Gastrocnemius medialis (tissue), 4 donors: ENCODE measurements around the gene MGAT5B. TPM values are rescaled to one million over a fixed set of nuclear protein-coding genes. Genes with fewer than 3 reads are reported as not detected.

ENCODE experiments used
- ATAC-seq, 2 donors: fragments of 150-250 bp; one replicate each; pipeline ENCODE4 v1.9.1; 2016
- DNase-seq, 2 donors: peaks; one replicate each; pipeline ENCODE4 v3.0.0-alpha.2; 2019
- H3K27ac ChIP-seq, 4 donors: fragments of 200-600 bp; sonication (generic); 1 replicate in 1 of 4; 2 replicates in 3 of 4; pipeline ENCODE4 v1.5.1; 2016 to 2018; ENCODE audit warnings: mild to moderate bottlenecking in 2 of 4, moderate library complexity in 1 of 4
- H3K27me3 ChIP-seq, 3 donors: fragments of 200-600 bp; sonication (generic) in 2 of 3; 1 replicate in 1 of 3; 2 replicates in 2 of 3; pipeline versions ENCODE4 v1.5.1 to v1.6.0; 2016 to 2019; ENCODE audit warnings: mild to moderate bottlenecking in 1 of 3, moderate library complexity in 1 of 3
- H3K36me3 ChIP-seq, 2 donors: fragments of 200-600 bp; sonication (generic) in 1 of 2; one replicate each; pipeline ENCODE4 v1.5.1; 2017 to 2018
- H3K4me1 ChIP-seq, 2 donors: fragments of 200-600 bp; sonication (generic) in 1 of 2; one replicate each; pipeline ENCODE4 v1.5.1; 2016 to 2017; ENCODE audit warnings: mild to moderate bottlenecking in 2 of 2
- H3K4me3 ChIP-seq, 4 donors: fragments of 200-600 bp; sonication (generic) in 3 of 4; 1 replicate in 1 of 4; 2 replicates in 3 of 4; pipeline ENCODE4 v1.5.1; 2016 to 2019; ENCODE audit warnings: mild to moderate bottlenecking in 2 of 4
- H3K9me3 ChIP-seq, 3 donors: fragments of 200-600 bp; sonication (generic) in 2 of 3; 1 replicate in 1 of 3; 2 replicates in 2 of 3; pipeline ENCODE4 v1.5.1; 2016 to 2019
- CTCF ChIP-seq, 5 experiments: fragments of 450-650 bp in 3 of 5; fragments of 200-600 bp in 2 of 5; sonication (generic) in 2 of 5; IDR thresholded peaks in 4 of 5; conservative IDR thresholded peaks in 1 of 5; 1 replicate in 4 of 5; 2 replicates in 1 of 5; pipeline ENCODE4 v1.5.1; 2016 to 2019; ENCODE audit warnings: antibody characterized with exemption in 5 of 5, mild to moderate bottlenecking in 3 of 5, moderate library complexity in 3 of 5
- POLR2A ChIP-seq, 2 donors: fragments of 450-650 bp; IDR thresholded peaks; one replicate each; pipeline ENCODE4 v1.6.1; 2017; ENCODE audit warnings: antibody characterized with exemption in 2 of 2, mild to moderate bottlenecking in 2 of 2, moderate library complexity in 2 of 2
- in situ Hi-C, 4 donors: fragments of 200-750 bp; cut with MboI; loops; one replicate each; pipeline versions ENCODE4 v1.15.0 to v1.8.0; 2017; ENCODE audit warnings: low sequenced_read_pairs in 4 of 4
- intact Hi-C: fragments of 100-400 bp; cut with DNase I; formaldehyde crosslinking; loops from one replicate; pipeline ENCODE4 v1.15.1; 2023; ENCODE audit warnings: low total_unique reads
- total RNA-seq, 4 donors: library from RNA; depleted of rRNA; stranded (reverse); fragments of >200 nt; gene quantifications; one replicate each; pipeline versions ENCODE4 v1.1.0 to v1.2.3, GENCODE V29; 2016

MGAT5B gene
- total RNA-seq, 4 donors from 2014 or later = not detected

DNA sequence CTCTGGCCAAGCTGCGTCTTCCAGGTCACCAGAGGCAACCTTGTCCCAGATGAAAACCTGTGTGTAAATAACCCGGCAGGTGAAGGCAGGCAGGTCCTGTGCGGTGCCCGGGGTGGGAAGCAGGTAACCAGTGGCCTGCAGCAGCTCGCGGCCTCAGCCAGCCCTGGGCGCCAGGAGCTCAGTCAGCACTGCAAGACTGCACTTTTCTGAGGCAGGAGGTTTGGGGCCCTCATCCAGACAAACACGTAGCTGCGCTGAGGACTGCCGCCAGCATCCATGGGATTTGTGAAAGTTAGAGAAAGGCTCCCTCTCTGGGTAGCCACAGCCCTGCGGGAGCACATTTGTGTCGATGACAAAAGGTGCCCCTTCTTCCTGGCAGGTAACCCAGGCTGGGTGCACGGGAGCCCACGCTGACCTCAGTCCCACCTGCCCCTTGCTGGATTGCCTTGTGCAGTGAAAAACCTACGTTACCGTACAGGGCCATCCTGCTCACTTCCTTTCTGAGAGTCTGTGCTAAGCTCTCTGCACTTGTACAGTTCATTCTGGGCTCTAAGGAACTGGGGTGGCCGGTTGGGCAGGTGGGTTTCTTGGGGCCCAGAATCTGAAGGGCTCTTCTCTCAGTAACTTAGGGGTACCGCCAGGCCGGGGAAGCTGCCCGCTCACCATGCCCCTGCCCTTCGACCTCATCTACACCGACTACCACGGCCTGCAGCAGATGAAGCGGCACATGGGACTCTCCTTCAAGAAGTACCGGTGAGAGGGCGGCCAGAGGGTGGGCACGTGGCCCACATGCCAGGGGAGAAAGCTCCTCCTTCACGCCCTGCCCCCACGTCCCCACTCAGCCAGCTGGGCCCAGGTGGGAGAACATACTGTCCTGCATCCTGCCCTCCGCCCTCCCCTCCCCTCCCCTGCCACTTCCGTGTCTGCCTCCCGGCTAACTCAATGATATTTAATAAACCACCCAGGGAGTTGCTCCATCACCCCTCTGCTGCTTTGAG is 56.4 kb downstream of the MGAT5B start:
- H3K4me3 ChIP-seq = no peak overlapping the region
- TF ChIP-seq CTCF (IDR thresholded peaks at IDR 0.05 in 4 of 5, conservative IDR thresholded peaks at IDR 0.05 in 1 of 5) (no peak), POLR2A (IDR thresholded peaks at IDR 0.05) (no peak)
- no peaks in the 10 kb centered on the region for H3K4me1 ChIP-seq
- intact Hi-C loops = no loop called here
- DNase-seq (no peak), ATAC-seq (no peak)
- no peaks in the 10 kb centered on the region for H3K36me3 ChIP-seq
- no peaks in the 10 kb centered on the region for H3K9me3 ChIP-seq
- peaks cover 0 to 16% (median 5%) of the 10 kb centered on the region in 3 donors for H3K27me3 ChIP-seq
- H3K27ac ChIP-seq = no peak overlapping the region
- in situ Hi-C loops = no loop called here

- no peaks in the 10 kb centered on the region for H3K9me3 ChIP-seq
- in situ Hi-C loops (no loop called here), intact Hi-C loops (no loop called here)
- H3K36me3 ChIP-seq = no peaks in the 10 kb centered on the region
- H3K4me3 ChIP-seq = no peak overlapping the region
- H3K4me1 ChIP-seq = no peaks in the 10 kb centered on the region
- TF ChIP-seq POLR2A (IDR thresholded peaks at IDR 0.05) (no peak), CTCF (IDR thresholded peaks at IDR 0.05 in 4 of 5, conservative IDR thresholded peaks at IDR 0.05 in 1 of 5) (no peak)
- peaks cover 0 to 16% (median 0%) of the 10 kb centered on the region in 3 donors for H3K27me3 ChIP-seq
- no peak for ATAC-seq
- H3K27ac ChIP-seq = no peak overlapping the region
- no peak for DNase-seq
These were observed 57.3 kb downstream of the MGAT5B start for GRCh38 chr17:76925441-76925891.

GRCh38 chr17:76926237-76926866 is 58.1 kb downstream of the MGAT5B start:
- Histone ChIP-seq H3K4me3 (no peak overlapping the region), H3K9me3 (no peaks in the 10 kb centered on the region), H3K4me1 (no peaks in the 10 kb centered on the region), H3K27me3 (peaks cover 0 to 13% (median 0%) of the 10 kb centered on the region in 3 donors), H3K27ac (no peak overlapping the region), H3K36me3 (no peaks in the 10 kb centered on the region)
- no peak for TF ChIP-seq CTCF (IDR thresholded peaks at IDR 0.05 in 4 of 5, conservative IDR thresholded peaks at IDR 0.05 in 1 of 5)
- no peak for TF ChIP-seq POLR2A (IDR thresholded peaks at IDR 0.05)
- no peak for DNase-seq
- intact Hi-C loops = no loop called here
- in situ Hi-C loops = no loop called here
- ATAC-seq = no peak

GRCh38 chr17:76927577-76927976 is 59.4 kb downstream of the MGAT5B start:
- H3K9me3 ChIP-seq = no peaks in the 10 kb centered on the region
- H3K36me3 ChIP-seq = no peaks in the 10 kb centered on the region
- in situ Hi-C loops (no loop called here), intact Hi-C loops (no loop called here)
- no peak for TF ChIP-seq POLR2A (IDR thresholded peaks at IDR 0.05)
- no peak for TF ChIP-seq CTCF (IDR thresholded peaks at IDR 0.05 in 4 of 5, conservative IDR thresholded peaks at IDR 0.05 in 1 of 5)
- H3K4me1 ChIP-seq = no peaks in the 10 kb centered on the region
- H3K27me3 ChIP-seq = peaks cover 0 to 7% (median 0%) of the 10 kb centered on the region in 3 donors
- no peak overlapping the region for H3K27ac ChIP-seq
- DNase-seq (no peak), ATAC-seq (no peak)
- H3K4me3 ChIP-seq = no peak overlapping the region
